GM23338 (cell line): Measurements from ENCODE around the gene PLXNB2. TPM values are rescaled to one million over a fixed set of nuclear protein-coding genes. Genes with fewer than 3 reads are reported as not detected.

ENCODE experiments used
- ATAC-seq: fragments of 200-7000 bp; cut with Tn5 transposase; 3 replicates; pipeline ENCODE4 v1.9.1; 2020
- DNase-seq: peaks from one replicate; pipeline ENCODE4 v3.0.0-alpha.2; 2015; ENCODE audit warnings: low spot score
- H2AFZ ChIP-seq: fragments of 200-600 bp; sonication (generic); 2 replicates; pipeline ENCODE4 v1.8.0; 2016; ENCODE audit warnings: antibody characterized with exemption, mild to moderate bottlenecking, moderate library complexity
- H3F3A ChIP-seq: fragments of 200-600 bp; sonication (generic); replicated peaks from 2 replicates; pipeline ENCODE4 v1.8.0; 2017; ENCODE audit warnings: antibody characterized with exemption, mixed run types, low read depth
- H3K27ac ChIP-seq: fragments of 200-600 bp; sonication (generic); 2 replicates; pipeline ENCODE4 v1.6.1; 2016; ENCODE audit warnings: low read depth
- H3K27me3 ChIP-seq: fragments of 200-600 bp; sonication (generic); 2 replicates; pipeline ENCODE4 v1.8.0; 2016; ENCODE audit warnings: mild to moderate bottlenecking, mixed run types, moderate library complexity; ENCODE audit not compliant: insufficient read depth
- H3K36me3 ChIP-seq: fragments of 200-600 bp; sonication (generic); 2 replicates; pipeline ENCODE4 v1.8.0; 2016; ENCODE audit warnings: mild to moderate bottlenecking; ENCODE audit not compliant: insufficient read depth
- H3K4me1 ChIP-seq: fragments of 200-600 bp; sonication (generic); 2 replicates; pipeline ENCODE4 v1.8.0; 2016; ENCODE audit warnings: mild to moderate bottlenecking, moderate library complexity; ENCODE audit not compliant: insufficient read depth
- H3K4me2 ChIP-seq: fragments of 200-600 bp; sonication (generic); 2 replicates; pipeline ENCODE4 v1.7.1; 2017; ENCODE audit warnings: mixed run types
- H3K4me3 ChIP-seq: fragments of 200-600 bp; sonication (generic); 2 replicates; pipeline ENCODE4 v1.6.1; 2016; ENCODE audit warnings: mixed run types
- H3K79me2 ChIP-seq: fragments of 200-600 bp; sonication (generic); replicated peaks from 2 replicates; pipeline ENCODE4 v1.8.0; 2017; ENCODE audit warnings: mild to moderate bottlenecking; ENCODE audit not compliant: insufficient read depth
- H3K9me2 ChIP-seq: fragments of 200-600 bp; sonication (generic); 2 replicates; pipeline ENCODE4 v1.8.0; 2017; ENCODE audit not compliant: insufficient read depth
- H4K20me1 ChIP-seq: fragments of 200-600 bp; sonication (generic); replicated peaks from 2 replicates; pipeline ENCODE4 v1.8.0; 2017; ENCODE audit warnings: mild to moderate bottlenecking; ENCODE audit not compliant: insufficient read depth
- H3K27ac Mint-ChIP-seq: 2 replicates; pipeline ENCODE4 v1.8.0; 2020; ENCODE audit warnings: inconsistent platforms, mild to moderate bottlenecking, moderate library complexity, mixed read lengths
- H3K27me3 Mint-ChIP-seq: 3 replicates; pipeline ENCODE4 v1.8.0; 2022; ENCODE audit warnings: low read depth, mild to moderate bottlenecking, moderate library complexity, mixed read lengths, inconsistent platforms; ENCODE audit not compliant: insufficient read depth, poor library complexity
- H3K36me3 Mint-ChIP-seq: 3 replicates; pipeline ENCODE4 v1.8.0; 2021; ENCODE audit warnings: low read depth, mild to moderate bottlenecking, inconsistent platforms, moderate library complexity, mixed read lengths
- H3K4me1 Mint-ChIP-seq: 3 replicates; pipeline ENCODE4 v1.8.0; 2020; ENCODE audit warnings: mild to moderate bottlenecking, inconsistent platforms, mixed read lengths
- H3K4me3 Mint-ChIP-seq: 3 replicates; pipeline ENCODE4 v1.8.0; 2021; ENCODE audit warnings: moderate library complexity, mild to moderate bottlenecking, inconsistent platforms, mixed read lengths
- H3K9me3 Mint-ChIP-seq: 3 replicates; pipeline ENCODE4 v1.8.0; 2020; ENCODE audit warnings: moderate library complexity, mild to moderate bottlenecking, inconsistent platforms, mixed read lengths
- CREB1 ChIP-seq: fragments of 250-450 bp; sonication (Bioruptor Pico); IDR thresholded peaks from 2 replicates; pipeline ENCODE4 v1.5.0; 2020; ENCODE audit warnings: low read depth, mild to moderate bottlenecking, moderate library complexity
- CTCF ChIP-seq, 2 experiments: fragments of 200-600 bp in 1 of 2; sonication (generic) in 1 of 2; conservative IDR thresholded peaks; 2 replicates each; pipeline versions ENCODE4 v1.5.1 to v1.6.1; 2016 to 2017; ENCODE audit warnings: antibody characterized with exemption in 2 of 2, low read depth in 2 of 2, mild to moderate bottlenecking in 2 of 2, moderate library complexity in 1 of 2
- ETS1 ChIP-seq: IDR thresholded peaks from 2 replicates; pipeline ENCODE4 v1.6.1; 2016; ENCODE audit warnings: antibody characterized with exemption
- EZH2phosphoT487 ChIP-seq: fragments of 200-600 bp; sonication (generic); IDR thresholded peaks from one replicate; pipeline ENCODE4 v1.8.1; 2018; ENCODE audit warnings: antibody characterized with exemption; ENCODE audit not compliant: unreplicated experiment
- JUNB ChIP-seq: IDR thresholded peaks from one replicate; pipeline ENCODE4 v1.6.1; 2016; ENCODE audit warnings: antibody characterized with exemption; ENCODE audit not compliant: unreplicated experiment
- NANOG ChIP-seq: IDR thresholded peaks from 2 replicates; pipeline ENCODE4 v1.6.1; 2016; ENCODE audit warnings: antibody characterized with exemption, borderline replicate concordance
- POLR2AphosphoS5 ChIP-seq: IDR thresholded peaks from 2 replicates; pipeline ENCODE4 v1.6.1; 2016; ENCODE audit warnings: antibody characterized with exemption, low read depth
- REST ChIP-seq: IDR thresholded peaks from one replicate; pipeline ENCODE4 v1.6.1; 2018; ENCODE audit warnings: antibody characterized with exemption; ENCODE audit not compliant: unreplicated experiment
- ZNF114 ChIP-seq: fragments of 250-450 bp; sonication (Bioruptor Pico); IDR thresholded peaks from 2 replicates; pipeline ENCODE4 v1.5.0; 2020; ENCODE audit warnings: mild to moderate bottlenecking, moderate library complexity
- ZNF331 ChIP-seq: fragments of 250-450 bp; sonication (Bioruptor Pico); IDR thresholded peaks from 2 replicates; pipeline ENCODE4 v1.5.0; 2020; ENCODE audit warnings: low read depth, mild to moderate bottlenecking, moderate library complexity
- polyA plus RNA-seq: library from polyadenylated mRNA; unstranded; fragments of >200 nt; fragmentation: Nextera tagmentation; extraction: Ambion mirVana; gene quantifications from 2 replicates; pipeline ENCODE4 v1.2.1, GENCODE V29; 2016
- total RNA-seq: library from RNA; depleted of rRNA; stranded (reverse); fragments of >200 nt; shearing (Covaris generic); gene quantifications from 2 replicates; pipeline ENCODE4 v1.2.3, GENCODE V29; 2014

Gene PLXNB2
- total and polyA plus RNA-seq, 2 experiments from 2014 or later: 29.1 to 66.3 TPM

GRCh38 chr22:50267591-50268390 is 39.7 kb downstream of the PLXNB2 start:
- peaks cover 61% of the 10 kb centered on the region for H3K27me3 ChIP-seq
- peak overlapping the region; percentile 42; the same call in 2 of the 3 replicates for H3K4me3 Mint-ChIP-seq
- peaks cover 41% of the 10 kb centered on the region for H3K27me3 Mint-ChIP-seq

GRCh38 chr22:50266994-50267393 is 40.5 kb downstream of the PLXNB2 start:
- H3K9me3 Mint-ChIP-seq: no peaks in the 10 kb centered on the region
- Histone ChIP-seq H4K20me1 (no peaks in the 10 kb centered on the region; the same call in 1 of the 2 replicates), H3K27me3 (peaks cover 66% of the 10 kb centered on the region), H2AFZ (peak overlapping the region; percentile 69; the same call in 1 of the 2 replicates), H3K27ac (no peak overlapping the region), H3K4me2 (peak overlapping the region; percentile 81), H3K9me2 (no peaks in the 10 kb centered on the region), H3K79me2 (no peaks in the 10 kb centered on the region), H3F3A (peaks cover 8% of the 10 kb centered on the region; the same call in 1 of the 2 replicates), H3K4me3 (peak overlapping the region; percentile 59), H3K4me1 (peaks cover 13% of the 10 kb centered on the region), H3K36me3 (no peaks in the 10 kb centered on the region)
- no peak for ATAC-seq
- H3K36me3 Mint-ChIP-seq: no peaks in the 10 kb centered on the region
- DNase-seq: no peak
- H3K4me3 Mint-ChIP-seq: no peak overlapping the region
- peaks cover 47% of the 10 kb centered on the region for H3K27me3 Mint-ChIP-seq
- peaks cover 10% of the 10 kb centered on the region; the same call in 2 of the 3 replicates for H3K4me1 Mint-ChIP-seq
- H3K27ac Mint-ChIP-seq: no peak overlapping the region
- TF ChIP-seq EZH2phosphoT487: no peak
- no peak for TF ChIP-seq JUNB
- no peak for TF ChIP-seq ZNF331 (CRISPR knock-in tag)
- no peak for TF ChIP-seq POLR2AphosphoS5
- no peak for TF ChIP-seq NANOG
- no peak for TF ChIP-seq ETS1
- TF ChIP-seq REST: no peak
- no peak for TF ChIP-seq CREB1 (CRISPR knock-in tag)

More at GRCh38 chr22:50267591-50268390, 39.7 kb downstream of the PLXNB2 start:
- peak overlapping the region; percentile 59 for H3K4me3 ChIP-seq
- no peaks in the 10 kb centered on the region for H3K36me3 Mint-ChIP-seq
- no peak for TF ChIP-seq ZNF114 (CRISPR knock-in tag)
- no peak for TF ChIP-seq ETS1
- TF ChIP-seq CTCF (conservative IDR thresholded peaks at IDR 0.05; ENCODE audit: low read depth in 2 of 2): 0 out of 4 replicates have a peak, but pooled peaks have one; percentile 9 to 14
- H3K27ac Mint-ChIP-seq: no peak overlapping the region
- no peak overlapping the region for H3K27ac ChIP-seq
- peak; percentile 7 for ATAC-seq
- peak; percentile 81 for DNase-seq
- no peaks in the 10 kb centered on the region for H3K9me3 Mint-ChIP-seq
- H3K4me1 ChIP-seq: peaks cover 6% of the 10 kb centered on the region; the same call in 1 of the 2 replicates
- no peaks in the 10 kb centered on the region; the same call in 1 of the 2 replicates for H4K20me1 ChIP-seq
- peak overlapping the region; percentile 69; the same call in 1 of the 2 replicates for H2AFZ ChIP-seq
- no peaks in the 10 kb centered on the region for H3K9me2 ChIP-seq
- peaks cover 4% of the 10 kb centered on the region; the same call in 1 of the 3 replicates for H3K4me1 Mint-ChIP-seq
- peak overlapping the region; percentile 81 for H3K4me2 ChIP-seq
- H3K79me2 ChIP-seq: no peaks in the 10 kb centered on the region
- H3K36me3 ChIP-seq: no peaks in the 10 kb centered on the region
- H3F3A ChIP-seq: peaks cover 8% of the 10 kb centered on the region; the same call in 1 of the 2 replicates
